Measurements from ENCODE around the gene ARMCX5.

ARMCX5 gene

GRCh38 chrX:102650903-102651241, 51.6 kb downstream of the ARMCX5 start:
- Histone ChIP-seq H3K4me1 (ENCODE audit: control insufficient read depth in 1 of 2, insufficient read depth in 2 of 2, low read length in 2 of 2) (peaks cover 5% of the 10 kb centered on the region in 2 experiments), H3K4me3 (ENCODE audit: low read depth, low read length) (peak overlapping the region; percentile 68), H4K8ac (ENCODE audit: low read depth, low read length) (no peak overlapping the region), H3K79me1 (ENCODE audit: low read length) (no peaks in the 10 kb centered on the region), H2AK5ac (ENCODE audit: low read length) (no peak overlapping the region), H3K4ac (ENCODE audit: low read depth, low read length) (no peak overlapping the region), H3K36me3 (ENCODE audit: control insufficient read depth in 1 of 2, insufficient read depth in 2 of 2, low read length in 2 of 2) (no peaks in the 10 kb centered on the region), H2BK5ac (ENCODE audit: low read depth, low read length, poor library complexity) (no peak overlapping the region), H2AFZ (ENCODE audit: insufficient read depth, low read length, poor library complexity) (no peak overlapping the region), H4K12ac (ENCODE audit: low read depth, low read length) (no peak overlapping the region), H3K9ac (ENCODE audit: low read length) (no peak overlapping the region), H2BK12ac (ENCODE audit: low read length) (no peak overlapping the region), H3K23ac (ENCODE audit: low read length) (no peak overlapping the region), H3K27me3 (ENCODE audit: insufficient read depth, low read length) (no peaks in the 10 kb centered on the region), H2BK120ac (ENCODE audit: insufficient read depth, low read length, poor library complexity) (no peak overlapping the region), H3K79me2 (ENCODE audit: control insufficient read depth, insufficient read depth, low read length, poor library complexity) (no peaks in the 10 kb centered on the region), H3K4me2 (ENCODE audit: low read length) (peak overlapping the region; percentile 90), H3K9me3 (ENCODE audit: insufficient read depth, low read depth, low read length) (no peaks in the 10 kb centered on the region), H3K14ac (ENCODE audit: low read length) (no peak overlapping the region), H3K18ac (ENCODE audit: low read length) (no peak overlapping the region), H3K27ac (ENCODE audit: low read depth, low read length) (no peak overlapping the region), H4K91ac (ENCODE audit: low read depth, low read length) (no peak overlapping the region)
- no peak for DNase-seq
- no CpG with 5 or more reads among the region's 23 CpGs for WGBS (ENCODE audit: extremely low coverage, insufficient coverage, insufficient read length)

- Histone ChIP-seq H2AK5ac (ENCODE audit: low read length) (no peak within 1 kb of the TSS), H3K79me2 (ENCODE audit: control insufficient read depth, insufficient read depth, low read length, poor library complexity) (no peaks in the 10 kb centered on the region), H2BK12ac (ENCODE audit: low read length) (no peak within 1 kb of the TSS), H3K4me3 (ENCODE audit: low read depth, low read length) (peak within 1 kb of the TSS; percentile 68), H3K9ac (ENCODE audit: low read length) (no peak within 1 kb of the TSS), H2BK5ac (ENCODE audit: low read depth, low read length, poor library complexity) (no peak within 1 kb of the TSS), H4K91ac (ENCODE audit: low read depth, low read length) (no peak within 1 kb of the TSS), H4K8ac (ENCODE audit: low read depth, low read length) (peak within 1 kb of the TSS; percentile 37), H3K9me3 (ENCODE audit: insufficient read depth, low read depth, low read length) (no peaks in the 10 kb centered on the region), H3K18ac (ENCODE audit: low read length) (no peak within 1 kb of the TSS), H3K4ac (ENCODE audit: low read depth, low read length) (no peak within 1 kb of the TSS), H3K4me2 (ENCODE audit: low read length) (peak within 1 kb of the TSS; percentile 90), H3K79me1 (ENCODE audit: low read length) (no peaks in the 10 kb centered on the region), H3K27me3 (ENCODE audit: insufficient read depth, low read length) (no peaks in the 10 kb centered on the region), H3K4me1 (ENCODE audit: control insufficient read depth in 1 of 2, insufficient read depth in 2 of 2, low read length in 2 of 2) (peaks cover 5% of the 10 kb centered on the region in 2 experiments), H4K12ac (ENCODE audit: low read depth, low read length) (no peak within 1 kb of the TSS), H2BK120ac (ENCODE audit: insufficient read depth, low read length, poor library complexity) (no peak within 1 kb of the TSS), H3K36me3 (ENCODE audit: control insufficient read depth in 1 of 2, insufficient read depth in 2 of 2, low read length in 2 of 2) (no peaks in the 10 kb centered on the region), H2AFZ (ENCODE audit: insufficient read depth, low read length, poor library complexity) (peak within 1 kb of the TSS; percentile 33), H3K23ac (ENCODE audit: low read length) (no peak within 1 kb of the TSS), H3K27ac (ENCODE audit: low read depth, low read length) (no peak within 1 kb of the TSS), H3K14ac (ENCODE audit: low read length) (no peak within 1 kb of the TSS)
- WGBS (ENCODE audit: extremely low coverage, insufficient coverage, insufficient read length), result no CpG with 5 or more reads among the region's 61 CpGs
- DNase-seq, result peak in 1 of 2 donors; percentile 36
Measured at GRCh38 chrX:102651242-102652011, 52.1 kb downstream of the ARMCX5 start, which contains the start of gene GPRASP1. GPRASP1 (plus strand) TSS chrX:102651483; CDS start chrX:102653914, 2,431 bp downstream.

DNA sequence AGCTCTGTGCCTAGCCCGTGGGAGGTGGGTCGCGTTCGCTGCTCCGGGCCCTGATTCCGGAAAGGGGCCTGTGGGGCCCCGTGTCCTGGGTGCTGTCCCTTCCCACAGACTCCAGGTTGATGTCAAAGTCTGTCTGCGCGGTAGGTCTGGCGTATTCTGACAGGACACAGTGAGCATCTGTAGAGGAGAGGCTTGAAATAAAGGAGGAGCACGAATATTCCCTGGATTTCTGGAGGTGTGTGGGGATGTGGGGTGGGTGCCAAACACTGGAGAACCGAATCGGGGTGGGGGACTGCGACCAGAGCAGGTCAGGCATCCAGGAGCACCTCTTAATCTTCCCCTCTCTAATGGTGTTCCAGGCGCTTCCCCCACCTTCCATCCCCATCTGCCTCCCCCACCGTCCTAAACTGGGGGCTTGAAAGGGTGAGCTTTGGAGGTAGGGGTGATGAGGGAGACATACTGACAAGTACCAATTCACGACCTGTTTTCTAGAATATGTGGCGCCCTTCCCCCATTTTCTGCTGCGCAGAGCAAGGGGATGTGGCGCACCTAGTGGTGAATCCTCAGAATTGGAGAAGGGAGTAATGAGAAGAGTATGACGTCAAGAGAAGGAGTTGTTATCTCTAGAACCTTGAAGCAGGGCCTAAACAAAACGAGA, 52.8 kb downstream of the ARMCX5 start:
- peak in 1 of 2 donors; percentile 44 for DNase-seq

More for the DNA sequence above, 52.8 kb downstream of the ARMCX5 start:
- H3K4ac ChIP-seq (ENCODE audit: low read depth, low read length), result no peak overlapping the region
- H4K12ac ChIP-seq (ENCODE audit: low read depth, low read length), result no peak overlapping the region
- H3K36me3 ChIP-seq (ENCODE audit: control insufficient read depth in 1 of 2, insufficient read depth in 2 of 2, low read length in 2 of 2), result no peaks in the 10 kb centered on the region
- no peak overlapping the region for H2AK5ac ChIP-seq (ENCODE audit: low read length)
- H3K23ac ChIP-seq (ENCODE audit: low read length), result no peak overlapping the region
- H2BK12ac ChIP-seq (ENCODE audit: low read length), result no peak overlapping the region
- no peak overlapping the region for H2BK5ac ChIP-seq (ENCODE audit: low read depth, low read length, poor library complexity)
- no peak overlapping the region for H3K9ac ChIP-seq (ENCODE audit: low read length)
- H3K9me3 ChIP-seq (ENCODE audit: insufficient read depth, low read depth, low read length), result no peaks in the 10 kb centered on the region
- H2AFZ ChIP-seq (ENCODE audit: insufficient read depth, low read length, poor library complexity), result no peak overlapping the region
- H3K4me2 ChIP-seq (ENCODE audit: low read length), result peak overlapping the region; percentile 90
- H2BK120ac ChIP-seq (ENCODE audit: insufficient read depth, low read length, poor library complexity), result no peak overlapping the region
- WGBS (ENCODE audit: extremely low coverage, insufficient coverage, insufficient read length), result no CpG with 5 or more reads among the region's 22 CpGs
- H4K8ac ChIP-seq (ENCODE audit: low read depth, low read length), result peak overlapping the region; percentile 37
- H3K27me3 ChIP-seq (ENCODE audit: insufficient read depth, low read length), result no peaks in the 10 kb centered on the region
- peak overlapping the region; percentile 68 for H3K4me3 ChIP-seq (ENCODE audit: low read depth, low read length)
- no peak overlapping the region for H3K14ac ChIP-seq (ENCODE audit: low read length)
- H3K79me2 ChIP-seq (ENCODE audit: control insufficient read depth, insufficient read depth, low read length, poor library complexity), result no peaks in the 10 kb centered on the region
- H3K27ac ChIP-seq (ENCODE audit: low read depth, low read length), result no peak overlapping the region
- no peak overlapping the region for H4K91ac ChIP-seq (ENCODE audit: low read depth, low read length)
- no peaks in the 10 kb centered on the region for H3K79me1 ChIP-seq (ENCODE audit: low read length)
- H3K18ac ChIP-seq (ENCODE audit: low read length), result no peak overlapping the region
- H3K4me1 ChIP-seq (ENCODE audit: control insufficient read depth in 1 of 2, insufficient read depth in 2 of 2, low read length in 2 of 2), result peaks cover 5% of the 10 kb centered on the region in 2 experiments

Data from trophoblast cell (in vitro differentiated cells and primary cell).